H9 (cell line): ENCODE results near the gene ANGPTL4. TPM values are rescaled to one million over a fixed set of nuclear protein-coding genes. Genes with fewer than 3 reads are reported as not detected.
A peak's percentile ranks its signal among the peaks of the same experiment; 100 is the strongest.

Experiments used
- DNase-seq: peaks from one replicate; pipeline ENCODE4 v3.0.0-alpha.2; 2017
- H2AFZ ChIP-seq: one replicate; pipeline ENCODE4 v1.6.1; 2013; ENCODE audit warnings: mild to moderate bottlenecking, low read length, control low read depth, moderate library complexity
- H2AK5ac ChIP-seq: 2 replicates; pipeline ENCODE4 v1.6.1; 2013; ENCODE audit warnings: low read length, control low read depth, mixed read lengths; ENCODE audit not compliant: insufficient read length
- H2BK120ac ChIP-seq: one replicate; pipeline ENCODE4 v1.6.1; 2013; ENCODE audit warnings: low read depth, mild to moderate bottlenecking, low read length, control low read depth, inconsistent platforms; ENCODE audit not compliant: poor library complexity, severe bottlenecking
- H2BK12ac ChIP-seq: 2 replicates; pipeline ENCODE4 v1.6.1; 2013; ENCODE audit warnings: low read length, control low read depth, mixed read lengths, low read depth; ENCODE audit not compliant: insufficient read length
- H2BK15ac ChIP-seq: 2 replicates; pipeline ENCODE4 v1.6.1; 2013; ENCODE audit warnings: low read depth, low read length, control low read depth
- H2BK20ac ChIP-seq: one replicate; pipeline ENCODE4 v1.6.1; 2013; ENCODE audit warnings: low read depth, mild to moderate bottlenecking, low read length, control low read depth, inconsistent platforms; ENCODE audit not compliant: poor library complexity, severe bottlenecking
- H2BK5ac ChIP-seq: 2 replicates; pipeline ENCODE4 v1.6.1; 2013; ENCODE audit warnings: low read length, control low read depth, mixed read lengths; ENCODE audit not compliant: insufficient read length
- H3K14ac ChIP-seq: 2 replicates; pipeline ENCODE4 v1.6.1; 2013; ENCODE audit warnings: low read length, control low read depth; ENCODE audit not compliant: insufficient read depth
- H3K18ac ChIP-seq: 2 replicates; pipeline ENCODE4 v1.6.1; 2013; ENCODE audit warnings: low read depth, mild to moderate bottlenecking, mixed read lengths, low read length, control low read depth; ENCODE audit not compliant: insufficient read length
- H3K23ac ChIP-seq: 2 replicates; pipeline ENCODE4 v1.6.1; 2013; ENCODE audit warnings: low read length, control low read depth, mixed read lengths, low read depth; ENCODE audit not compliant: insufficient read length
- H3K23me2 ChIP-seq: 2 replicates; pipeline ENCODE4 v1.6.1; 2013; ENCODE audit warnings: low read depth, mild to moderate bottlenecking, mixed read lengths, low read length, control low read depth; ENCODE audit not compliant: insufficient read length, poor library complexity, severe bottlenecking
- H3K27ac ChIP-seq: 2 replicates; pipeline ENCODE4 v1.5.1; 2013; ENCODE audit warnings: low read length, control low read depth, mixed read lengths, low read depth; ENCODE audit not compliant: insufficient read length
- H3K27me3 ChIP-seq: 2 replicates; pipeline ENCODE4 v1.6.1; 2013; ENCODE audit warnings: low read length, control low read depth, inconsistent platforms; ENCODE audit not compliant: insufficient read depth
- H3K4ac ChIP-seq: 2 replicates; pipeline ENCODE4 v1.6.1; 2013; ENCODE audit warnings: low read depth, mild to moderate bottlenecking, control low read depth, inconsistent platforms, low read length, moderate library complexity
- H3K4me1 ChIP-seq: 2 replicates; pipeline ENCODE4 v1.6.1; 2013; ENCODE audit warnings: low read length, control low read depth, inconsistent platforms; ENCODE audit not compliant: insufficient read depth
- H3K4me2 ChIP-seq: 2 replicates; pipeline ENCODE4 v1.6.1; 2013; ENCODE audit warnings: low read length, control low read depth, mixed read lengths; ENCODE audit not compliant: insufficient read length, insufficient read depth
- H3K56ac ChIP-seq: 2 replicates; pipeline ENCODE4 v1.6.1; 2013; ENCODE audit warnings: low read depth, mild to moderate bottlenecking, mixed read lengths, low read length, control low read depth; ENCODE audit not compliant: insufficient read length
- H3K79me1 ChIP-seq: 2 replicates; pipeline ENCODE4 v1.6.1; 2013; ENCODE audit warnings: low read depth, mild to moderate bottlenecking, moderate library complexity, low read length, control low read depth, inconsistent platforms; ENCODE audit not compliant: insufficient read depth, poor library complexity, severe bottlenecking
- H3K79me2 ChIP-seq: 2 replicates; pipeline ENCODE4 v1.6.1; 2013; ENCODE audit warnings: low read length, control low read depth, inconsistent platforms; ENCODE audit not compliant: insufficient read depth
- H3K9ac ChIP-seq: 2 replicates; pipeline ENCODE4 v1.6.1; 2013; ENCODE audit warnings: low read length, control low read depth, mixed read lengths; ENCODE audit not compliant: insufficient read length; ENCODE audit errors: extremely low read depth
- H3K9me3 ChIP-seq: one replicate; pipeline ENCODE4 v1.6.1; 2013; ENCODE audit warnings: low read depth, low read length, inconsistent platforms; ENCODE audit not compliant: control insufficient read depth
- H3T11ph ChIP-seq: one replicate; pipeline ENCODE4 v1.6.1; 2013; ENCODE audit warnings: mild to moderate bottlenecking, low read length, control low read depth, inconsistent platforms
- H4K20me1 ChIP-seq: one replicate; pipeline ENCODE4 v1.6.1; 2013; ENCODE audit not compliant: control insufficient read depth, insufficient read length, insufficient read depth
- H4K5ac ChIP-seq: 2 replicates; pipeline ENCODE4 v1.6.1; 2013; ENCODE audit warnings: low read depth, mild to moderate bottlenecking, mixed read lengths, low read length, control low read depth; ENCODE audit not compliant: insufficient read length
- H4K8ac ChIP-seq: replicated peaks from 2 replicates; pipeline ENCODE4 v1.6.1; 2013; ENCODE audit warnings: low read length, control low read depth, mixed read lengths, low read depth; ENCODE audit not compliant: insufficient read length
- H4K91ac ChIP-seq: 2 replicates; pipeline ENCODE4 v1.6.1; 2013; ENCODE audit warnings: low read depth, mild to moderate bottlenecking, moderate library complexity, mixed read lengths, low read length, control low read depth; ENCODE audit not compliant: insufficient read length
- H3K27ac Mint-ChIP-seq, 3 experiments: 2 replicates in 2 of 3; 3 replicates in 1 of 3; pipeline ENCODE4 v1.8.0; 2020 to 2021; ENCODE audit warnings: mixed read lengths in 3 of 3, mild to moderate bottlenecking in 1 of 3, moderate library complexity in 1 of 3
- H3K27me3 Mint-ChIP-seq: 2 replicates; pipeline ENCODE4 v1.8.0; 2021; ENCODE audit warnings: low read depth, mild to moderate bottlenecking, moderate library complexity, mixed read lengths
- H3K36me3 Mint-ChIP-seq, 3 experiments: 2 replicates in 2 of 3; 3 replicates in 1 of 3; pipeline ENCODE4 v1.8.0; 2020 to 2021; ENCODE audit warnings: low read depth in 3 of 3, mixed read lengths in 3 of 3; ENCODE audit not compliant: insufficient read depth in 1 of 3
- H3K4me1 Mint-ChIP-seq, 2 experiments: 2 replicates each; pipeline ENCODE4 v1.8.0; 2020; ENCODE audit warnings: mixed read lengths in 2 of 2
- H3K4me3 Mint-ChIP-seq, 2 experiments: 2 replicates in 1 of 2; 3 replicates in 1 of 2; pipeline ENCODE4 v1.8.0; 2020 to 2021; ENCODE audit warnings: mild to moderate bottlenecking in 2 of 2, mixed read lengths in 2 of 2, moderate library complexity in 1 of 2
- H3K9me3 Mint-ChIP-seq, 2 experiments: 2 replicates in 1 of 2; 3 replicates in 1 of 2; pipeline ENCODE4 v1.8.0; 2020; ENCODE audit warnings: mild to moderate bottlenecking in 2 of 2, mixed read lengths in 2 of 2, moderate library complexity in 1 of 2
- WGBS: extraction: QIAGEN DNeasy Blood & Tissue Kit; methylation state at CpG from one replicate; pipeline ENCODE4 v1.1.7; 2013; ENCODE audit warnings: missing lambda C conversion rate, low lambda C conversion rate, mixed read lengths; ENCODE audit not compliant: insufficient read length; ENCODE audit errors: extremely low coverage; 5-methylcytosine and 5-hydroxymethylcytosine counted together
- total RNA-seq: library from RNA; stranded (reverse); gene quantifications from 2 replicates; pipeline ENCODE4 v1.2.1, GENCODE V29; 2021
- TF ChIP-seq, protein P1 (sequence below): fragments of 200-600 bp; sonication (generic); conservative IDR thresholded peaks from 3 replicates; pipeline ENCODE4 v1.8.0; 2021; ENCODE audit warnings: antibody characterized with exemption, mild to moderate bottlenecking

ANGPTL4 gene
- total RNA-seq, 1 experiment from 2014 or later = 1.9 TPM

GRCh38 chr19:8361921-8362793, 1.8 kb upstream of the ANGPTL4 start:
- H3T11ph ChIP-seq = no peak overlapping the region
- H3K27ac ChIP-seq = no peak overlapping the region
- H3K9me3 ChIP-seq = no peaks in the 10 kb centered on the region
- no peaks in the 10 kb centered on the region for H3K79me2 ChIP-seq
- no peaks in the 10 kb centered on the region; the same call in 1 of the 2 replicates for H3K27me3 ChIP-seq
- H3K79me1 ChIP-seq = no peaks in the 10 kb centered on the region
- peaks cover 4% of the 10 kb centered on the region; the same call in 1 of the 2 replicates for H3K4me1 ChIP-seq
- H4K91ac ChIP-seq = no peak overlapping the region
- no peak overlapping the region for H3K56ac ChIP-seq
- no peaks in the 10 kb centered on the region for H3K9me3 Mint-ChIP-seq
- H3K36me3 Mint-ChIP-seq = no peaks in the 10 kb centered on the region; a peak in 2 of 7 replicates
- no peak overlapping the region for H2AK5ac ChIP-seq
- no peak overlapping the region for H2BK15ac ChIP-seq
- no peak overlapping the region for H3K18ac ChIP-seq
- peaks cover 6% of the 10 kb centered on the region for H3K23me2 ChIP-seq
- H3K9ac ChIP-seq = no peak overlapping the region
- H3K4me3 Mint-ChIP-seq = peak overlapping the region in 1 of 2 experiments; percentile 30; a peak in 1 of 5 replicates
- no peaks in the 10 kb centered on the region for H4K20me1 ChIP-seq
- WGBS = no CpG with 5 or more reads among the region's 12 CpGs
- no peak overlapping the region for H3K4me2 ChIP-seq
- no peak overlapping the region for H3K27ac Mint-ChIP-seq
- H3K23ac ChIP-seq = no peak overlapping the region
- H3K14ac ChIP-seq = no peak overlapping the region
- no peak for DNase-seq
- H2BK20ac ChIP-seq = no peak overlapping the region
- no peak overlapping the region for H4K5ac ChIP-seq
- no peak overlapping the region for H4K8ac ChIP-seq
- H2BK5ac ChIP-seq = no peak overlapping the region
- peaks cover 15 to 16% of the 10 kb centered on the region in 2 experiments for H3K4me1 Mint-ChIP-seq
- H2AFZ ChIP-seq = no peak overlapping the region
- H3K4ac ChIP-seq = no peak overlapping the region
- TF ChIP-seq, protein P1, sequence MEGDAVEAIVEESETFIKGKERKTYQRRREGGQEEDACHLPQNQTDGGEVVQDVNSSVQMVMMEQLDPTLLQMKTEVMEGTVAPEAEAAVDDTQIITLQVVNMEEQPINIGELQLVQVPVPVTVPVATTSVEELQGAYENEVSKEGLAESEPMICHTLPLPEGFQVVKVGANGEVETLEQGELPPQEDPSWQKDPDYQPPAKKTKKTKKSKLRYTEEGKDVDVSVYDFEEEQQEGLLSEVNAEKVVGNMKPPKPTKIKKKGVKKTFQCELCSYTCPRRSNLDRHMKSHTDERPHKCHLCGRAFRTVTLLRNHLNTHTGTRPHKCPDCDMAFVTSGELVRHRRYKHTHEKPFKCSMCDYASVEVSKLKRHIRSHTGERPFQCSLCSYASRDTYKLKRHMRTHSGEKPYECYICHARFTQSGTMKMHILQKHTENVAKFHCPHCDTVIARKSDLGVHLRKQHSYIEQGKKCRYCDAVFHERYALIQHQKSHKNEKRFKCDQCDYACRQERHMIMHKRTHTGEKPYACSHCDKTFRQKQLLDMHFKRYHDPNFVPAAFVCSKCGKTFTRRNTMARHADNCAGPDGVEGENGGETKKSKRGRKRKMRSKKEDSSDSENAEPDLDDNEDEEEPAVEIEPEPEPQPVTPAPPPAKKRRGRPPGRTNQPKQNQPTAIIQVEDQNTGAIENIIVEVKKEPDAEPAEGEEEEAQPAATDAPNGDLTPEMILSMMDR = no peak
- H2BK120ac ChIP-seq = no peak overlapping the region
- H3K27me3 Mint-ChIP-seq = peaks cover 52% of the 10 kb centered on the region
- no peak overlapping the region for H2BK12ac ChIP-seq
